HUES64 (cell line): ENCODE results near the gene GPR75.
"Not testable (repeated sequence)": the region's sequence is repeated elsewhere in the genome, so short reads cannot be mapped to it uniquely, and the experiment has no call there.

ENCODE experiments used
- H3K27ac ChIP-seq: 2 replicates; pipeline ENCODE4 v1.7.0; 2013; ENCODE audit warnings: low read depth, low read length, inconsistent platforms
- H3K27me3 ChIP-seq: 2 replicates; pipeline ENCODE4 v1.6.1; 2013; ENCODE audit warnings: mild to moderate bottlenecking, low read length; ENCODE audit not compliant: insufficient read depth
- H3K36me3 ChIP-seq: 2 replicates; pipeline ENCODE4 v1.6.1; 2013; ENCODE audit warnings: mild to moderate bottlenecking, low read length; ENCODE audit not compliant: insufficient read depth
- H3K4me1 ChIP-seq: 2 replicates; pipeline ENCODE4 v1.6.1; 2013; ENCODE audit warnings: mild to moderate bottlenecking, low read length, moderate library complexity; ENCODE audit not compliant: insufficient read depth
- H3K4me3 ChIP-seq: 2 replicates; pipeline ENCODE4 v1.5.1; 2013; ENCODE audit warnings: mild to moderate bottlenecking, low read length, moderate library complexity
- H3K9ac ChIP-seq: 2 replicates; pipeline ENCODE4 v1.6.1; 2013; ENCODE audit warnings: mild to moderate bottlenecking, low read depth, low read length
- H3K9me3 ChIP-seq: 2 replicates; pipeline ENCODE4 v1.6.1; 2013; ENCODE audit warnings: low read depth, low read length; ENCODE audit not compliant: insufficient read depth
- WGBS: fragments of 150-250, 120-280 bp; methylation state at CpG from one replicate; pipeline ENCODE4 v1.1.7; 2013; ENCODE audit warnings: missing lambda C conversion rate; 5-methylcytosine and 5-hydroxymethylcytosine counted together

Gene GPR75

DNA sequence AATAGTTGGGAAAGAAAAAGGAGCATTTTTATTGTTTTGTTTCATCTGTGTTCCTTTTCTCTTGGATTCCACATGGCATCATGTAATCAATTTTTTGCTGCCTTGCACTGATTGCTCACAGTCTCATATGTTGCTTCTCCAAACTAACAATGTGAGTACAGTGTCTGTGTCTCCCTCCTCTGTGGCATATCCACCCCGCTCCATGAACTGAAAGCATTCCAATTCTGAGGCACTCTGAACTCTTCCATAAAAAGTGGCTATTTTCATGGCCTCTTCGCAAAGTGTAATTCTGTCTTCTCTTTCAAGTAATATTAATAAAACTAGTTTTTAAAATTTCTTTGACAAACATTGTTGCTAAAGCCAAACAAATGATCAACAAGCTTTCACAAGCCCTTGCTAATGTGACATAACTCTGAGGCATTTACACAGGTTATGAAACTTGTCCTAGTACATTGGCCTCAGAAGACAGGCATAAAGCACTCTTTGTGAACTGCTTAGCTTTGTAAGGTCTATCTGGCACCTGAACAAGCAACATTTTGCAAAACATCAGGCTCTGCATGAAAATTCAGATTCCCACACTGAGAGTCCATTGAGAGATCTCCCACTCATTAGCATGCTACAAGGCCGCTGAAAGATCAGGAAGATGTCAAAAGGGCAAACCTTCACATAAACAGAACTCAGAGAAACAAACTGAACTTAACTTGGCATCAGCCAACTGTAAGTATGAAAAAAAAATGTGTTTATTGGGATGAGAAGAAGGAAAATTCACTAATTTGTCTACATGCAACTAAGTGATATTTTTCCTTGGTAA is 33.0 kb downstream of the GPR75 start:
- Histone ChIP-seq H3K9me3 (no peaks in the 10 kb centered on the region), H3K27me3 (no peaks in the 10 kb centered on the region), H3K4me1 (peaks cover 24% of the 10 kb centered on the region), H3K27ac (peak overlapping the region; percentile 15; the same call in 1 of the 2 replicates), H3K36me3 (no peaks in the 10 kb centered on the region), H3K4me3 (no peak overlapping the region), H3K9ac (no peak overlapping the region; the same call in 1 of the 2 replicates)
- 71% methylated on average over 3 of the region's 3 CpGs for WGBS

DNA sequence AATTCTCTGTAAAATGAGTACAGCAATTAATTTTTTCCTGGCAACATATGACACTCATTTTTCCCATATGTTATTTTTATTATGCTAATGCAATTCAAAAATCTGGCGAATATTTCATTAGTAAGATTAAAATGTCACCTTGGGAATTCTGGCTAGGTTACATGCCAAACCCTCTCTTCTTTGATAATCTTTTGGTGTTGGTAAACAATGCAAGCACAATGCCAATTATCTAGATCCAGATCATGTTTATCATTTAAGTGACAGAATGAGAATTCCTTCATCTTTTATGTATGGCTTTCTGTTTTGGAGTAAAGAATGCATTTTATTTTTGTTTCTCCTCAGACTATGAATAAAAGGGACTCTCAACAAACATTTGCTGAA is 33.7 kb downstream of the GPR75 start:
- Histone ChIP-seq H3K9ac (no peak overlapping the region), H3K4me1 (peaks cover 24% of the 10 kb centered on the region), H3K36me3 (no peaks in the 10 kb centered on the region), H3K27me3 (no peaks in the 10 kb centered on the region), H3K27ac (no peak overlapping the region), H3K4me3 (no peak overlapping the region), H3K9me3 (no peaks in the 10 kb centered on the region)
- WGBS: 89% methylated on average over 1 of the region's 1 CpG

DNA sequence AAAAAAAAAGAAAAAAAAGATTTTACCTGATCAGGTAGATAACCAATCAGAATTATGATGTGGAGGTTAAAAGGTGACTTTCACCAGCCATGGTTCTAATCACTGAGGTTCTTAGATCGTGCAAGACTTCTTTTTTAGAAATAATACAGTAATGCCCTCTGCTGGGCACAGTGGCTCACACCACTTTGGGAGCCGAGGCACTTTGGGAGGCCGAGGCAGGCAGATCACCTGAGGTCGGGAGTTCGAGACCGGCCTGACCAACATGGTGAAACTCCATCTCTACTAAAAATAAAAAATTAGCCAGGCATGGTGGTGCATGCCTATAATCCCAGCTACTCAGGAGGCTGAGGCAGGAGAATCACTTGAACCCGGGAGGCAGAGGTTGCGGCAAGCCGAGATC is 36.1 kb downstream of the GPR75 start:
- H3K27ac ChIP-seq, H3K9me3 ChIP-seq, H3K4me3 ChIP-seq, H3K27me3 ChIP-seq, H3K36me3 ChIP-seq, H3K9ac ChIP-seq: not testable (repeated sequence)
- 92% methylated on average over 9 of the region's 9 CpGs for WGBS
- peaks cover 24% of the 10 kb centered on the region for H3K4me1 ChIP-seq

DNA sequence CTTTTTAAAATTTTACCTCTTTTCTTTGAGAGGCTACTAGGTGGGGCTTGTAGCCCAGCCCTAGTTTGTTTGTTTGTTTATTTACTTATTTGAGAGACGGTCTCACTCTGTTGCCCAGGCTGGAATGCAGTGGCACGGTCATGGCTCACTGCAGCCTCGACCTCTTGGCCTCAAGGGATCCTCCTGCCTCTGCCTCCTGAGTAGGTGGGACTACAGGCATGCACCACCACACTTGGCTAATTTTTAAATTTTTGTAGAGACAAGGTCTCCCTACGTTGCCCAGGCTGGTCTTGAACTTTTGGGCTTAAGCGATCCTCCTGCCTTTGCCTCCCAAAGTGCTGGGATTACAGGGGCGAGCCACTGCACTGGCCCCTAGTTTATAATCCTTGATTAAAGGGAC is 38.0 kb downstream of the GPR75 start:
- no peaks in the 10 kb centered on the region for H3K27me3 ChIP-seq
- H3K27ac ChIP-seq: no peak overlapping the region
- 95% methylated on average over 6 of the region's 6 CpGs for WGBS

DNA sequence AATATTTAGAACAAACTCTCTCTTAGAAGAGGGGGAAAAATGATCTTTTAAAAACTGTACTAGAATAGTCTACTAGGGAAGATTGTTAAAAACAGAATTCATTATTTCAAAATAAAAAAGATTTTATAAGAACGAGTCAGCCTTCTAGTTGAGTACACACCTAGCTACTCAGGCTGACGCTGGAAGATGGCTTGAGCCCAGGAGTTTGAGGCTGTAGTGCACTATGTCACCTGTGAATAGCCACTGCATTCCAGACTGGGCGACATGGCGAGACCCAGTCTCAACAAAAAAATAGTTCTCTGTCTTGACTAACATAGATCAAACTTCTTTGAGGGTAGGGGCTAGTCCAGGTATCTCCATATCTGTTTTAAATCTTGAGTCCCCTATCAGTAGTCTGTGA is 39.1 kb downstream of the GPR75 start:
- Histone ChIP-seq H3K9me3 (no peaks in the 10 kb centered on the region), H3K4me1 (0 out of 2 replicates have a peak, but pooled peaks cover under 1% of the 10 kb centered on the region), H3K36me3 (peaks cover 19% of the 10 kb centered on the region), H3K27ac (no peak overlapping the region), H3K9ac (no peak overlapping the region), H3K27me3 (no peaks in the 10 kb centered on the region), H3K4me3 (no peak overlapping the region)
- WGBS: 96% methylated on average over 4 of the region's 4 CpGs

More for the DNA sequence above, 38.0 kb downstream of the GPR75 start:
- Histone ChIP-seq H3K36me3 (peaks cover 16% of the 10 kb centered on the region), H3K4me3 (no peak overlapping the region), H3K9me3 (no peaks in the 10 kb centered on the region), H3K9ac (no peak overlapping the region), H3K4me1 (peaks cover 11% of the 10 kb centered on the region)

DNA sequence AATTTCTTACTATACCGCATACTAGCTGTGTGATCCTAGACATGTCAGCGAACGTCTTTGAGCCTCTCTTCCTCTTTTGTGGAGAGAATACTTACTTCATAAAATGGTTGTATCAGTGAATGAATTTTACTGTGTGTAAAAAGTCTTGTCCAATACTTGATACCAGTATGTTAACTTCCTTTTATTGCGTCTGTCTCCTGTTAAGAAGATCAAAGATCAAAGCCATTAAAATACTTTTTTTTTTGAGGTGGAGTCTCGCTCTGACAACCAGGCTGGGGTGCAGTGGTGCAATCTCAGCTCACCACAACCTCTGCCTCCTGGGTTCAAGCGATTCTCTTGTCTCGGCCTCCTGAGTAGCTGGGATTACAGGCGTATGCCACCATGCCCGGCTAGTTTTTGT is 39.7 kb downstream of the GPR75 start:
- Histone ChIP-seq H3K9ac (no peak overlapping the region), H3K4me3 (no peak overlapping the region), H3K27ac (no peak overlapping the region), H3K27me3 (no peaks in the 10 kb centered on the region), H3K36me3 (peaks cover 26% of the 10 kb centered on the region), H3K4me1 (no peaks in the 10 kb centered on the region), H3K9me3 (no peaks in the 10 kb centered on the region)
- WGBS: 95% methylated on average over 9 of the region's 9 CpGs

DNA sequence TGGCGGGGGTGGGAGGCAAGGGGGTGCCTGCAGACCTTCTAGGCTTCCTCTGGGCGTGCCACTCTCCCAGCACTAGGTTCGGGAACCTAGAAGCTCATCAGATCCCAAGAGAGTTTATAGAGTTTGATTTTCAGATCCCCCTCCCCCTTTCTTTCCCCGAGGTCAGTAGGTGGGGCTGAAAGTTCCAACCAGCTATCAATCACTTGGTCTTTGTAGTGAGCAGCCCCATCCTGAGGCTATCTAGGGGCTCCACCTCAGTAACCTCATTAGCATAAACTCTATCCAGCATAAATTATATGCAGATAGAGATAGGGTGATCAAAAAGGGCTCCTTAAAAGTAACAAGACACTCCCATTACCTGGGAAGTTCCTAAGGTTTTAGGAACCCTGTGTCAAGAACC is 40.1 kb downstream of the GPR75 start:
- Histone ChIP-seq H3K4me1 (no peaks in the 10 kb centered on the region), H3K27me3 (no peaks in the 10 kb centered on the region), H3K9me3 (no peaks in the 10 kb centered on the region), H3K4me3 (no peak overlapping the region), H3K9ac (no peak overlapping the region), H3K27ac (no peak overlapping the region), H3K36me3 (peaks cover 28% of the 10 kb centered on the region)
- WGBS: 96% methylated on average over 3 of the region's 4 CpGs

DNA sequence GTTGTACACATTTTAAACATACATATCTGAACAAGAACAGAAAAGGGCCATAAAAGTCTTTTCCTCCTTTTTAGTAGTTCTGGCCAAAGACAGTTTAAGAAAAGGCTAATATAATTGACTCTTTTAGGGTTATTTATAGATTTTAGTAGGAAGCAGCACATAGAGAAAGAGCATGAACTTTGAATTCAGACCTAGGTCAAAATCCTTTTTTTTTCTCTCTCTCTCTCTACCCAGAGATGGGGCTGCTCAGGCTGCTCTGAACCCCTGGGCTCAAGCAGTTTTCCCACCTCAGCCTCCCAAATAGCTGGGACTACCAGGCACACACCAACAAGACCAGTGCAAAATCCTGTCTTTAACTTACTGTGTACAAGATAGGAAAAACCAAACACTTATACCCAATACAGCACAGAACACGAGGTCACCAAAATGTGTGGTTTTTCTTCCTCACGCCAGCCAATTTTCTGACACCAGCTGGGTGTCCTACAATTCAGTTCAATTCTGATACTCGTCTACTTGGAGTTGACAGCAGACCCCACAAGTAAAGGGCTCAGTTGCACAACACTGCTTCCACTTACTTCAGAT is 40.8 kb downstream of the GPR75 start:
- H3K4me3 ChIP-seq: no peak overlapping the region
- no peaks in the 10 kb centered on the region for H3K27me3 ChIP-seq
- H3K27ac ChIP-seq: no peak overlapping the region
- no peak overlapping the region for H3K9ac ChIP-seq
- H3K36me3 ChIP-seq: peaks cover 34% of the 10 kb centered on the region
- no peaks in the 10 kb centered on the region for H3K9me3 ChIP-seq
- 93% methylated on average over 3 of the region's 3 CpGs for WGBS
- H3K4me1 ChIP-seq: no peaks in the 10 kb centered on the region

DNA sequence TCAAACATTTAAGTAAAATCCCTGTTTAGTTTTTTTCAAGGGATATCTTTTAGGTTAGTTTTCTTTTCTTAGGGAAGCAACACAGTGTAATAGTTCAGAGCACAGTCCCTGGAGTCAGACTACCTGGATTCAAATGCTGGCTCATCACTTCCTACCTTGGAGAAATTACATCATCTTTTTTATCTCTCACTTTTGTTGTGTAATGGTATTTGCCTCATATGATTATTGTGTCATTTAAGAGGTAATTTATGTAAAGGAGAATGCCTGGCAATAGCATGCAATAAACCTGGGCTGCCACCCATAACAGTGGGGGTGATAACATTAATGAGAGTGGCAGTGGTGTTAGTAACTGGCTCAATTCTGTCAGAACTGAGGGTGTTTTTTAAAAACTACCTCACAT is 46.6 kb downstream of the GPR75 start:
- H3K4me3 ChIP-seq: no peak overlapping the region
- H3K36me3 ChIP-seq: peaks cover 81% of the 10 kb centered on the region
- no peaks in the 10 kb centered on the region for H3K4me1 ChIP-seq
- H3K9me3 ChIP-seq: no peaks in the 10 kb centered on the region
- H3K9ac ChIP-seq: no peak overlapping the region
- H3K27me3 ChIP-seq: no peaks in the 10 kb centered on the region
- no peak overlapping the region for H3K27ac ChIP-seq

DNA sequence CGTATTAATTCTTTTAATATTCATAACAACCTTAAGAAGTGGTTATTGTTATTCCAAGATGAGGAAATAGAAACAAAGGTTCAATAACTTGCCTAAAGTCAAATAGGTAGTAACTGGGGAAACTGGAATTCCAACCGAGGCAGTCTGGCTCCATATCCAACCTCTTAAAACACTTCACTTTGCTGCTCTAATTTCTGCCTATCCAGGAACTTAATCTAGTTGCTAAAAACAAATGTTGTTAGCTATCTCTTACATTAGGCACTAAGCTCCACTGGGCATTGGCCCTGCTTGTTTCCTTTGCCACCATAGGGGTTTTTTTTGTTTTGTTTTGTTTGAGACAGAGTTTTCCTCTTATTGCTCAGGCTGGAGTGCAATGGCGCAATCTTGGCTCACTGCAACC is 48.2 kb downstream of the GPR75 start:
- no peak overlapping the region for H3K9ac ChIP-seq
- H3K9me3 ChIP-seq: no peaks in the 10 kb centered on the region
- H3K27ac ChIP-seq: no peak overlapping the region
- H3K4me1 ChIP-seq: no peaks in the 10 kb centered on the region
- no peaks in the 10 kb centered on the region for H3K27me3 ChIP-seq
- WGBS: 85% methylated on average over 2 of the region's 3 CpGs
- peaks cover 90% of the 10 kb centered on the region for H3K36me3 ChIP-seq
- no peak overlapping the region for H3K4me3 ChIP-seq
